Measurements from ENCODE around the gene FHAD1. TPM values are rescaled to one million over a fixed set of nuclear protein-coding genes. Genes with fewer than 3 reads are reported as not detected.

Gene FHAD1
- polyA plus RNA-seq, 12 donors = 0.88 to 2.4 (median 1.6) TPM; not detected in 2

- DNase-seq = no peak
These were observed 79.9 kb downstream of the FHAD1 start for GRCh38 chr1:15326691-15327588.

- DNase-seq = peak; percentile 80
These were observed 81.5 kb downstream of the FHAD1 start for GRCh38 chr1:15328351-15329103.

- DNase-seq = no peak
These were observed 82.2 kb downstream of the FHAD1 start for GRCh38 chr1:15329104-15329820.

GRCh38 chr1:15330028-15330427, 83.0 kb downstream of the FHAD1 start:
- DNase-seq = no peak

GRCh38 chr1:15331180-15331579, 84.2 kb downstream of the FHAD1 start:
- no peak for DNase-seq

GRCh38 chr1:15331734-15332133, 84.7 kb downstream of the FHAD1 start:
- DNase-seq = no peak

GRCh38 chr1:15332525-15332924, 85.5 kb downstream of the FHAD1 start:
- DNase-seq = no peak

GRCh38 chr1:15332952-15333715, 86.1 kb downstream of the FHAD1 start:
- DNase-seq = no peak

GRCh38 chr1:15334995-15335394, 88.0 kb downstream of the FHAD1 start:
- DNase-seq = no peak

- DNase-seq = no peak
These were observed 89.8 kb downstream of the FHAD1 start for GRCh38 chr1:15336866-15337265.

GRCh38 chr1:15337656-15338402, 90.8 kb downstream of the FHAD1 start:
- no peak for DNase-seq

GRCh38 chr1:15339570-15339969, 92.5 kb downstream of the FHAD1 start:
- no peak for DNase-seq

GRCh38 chr1:15341228-15341627, 94.2 kb downstream of the FHAD1 start:
- no peak for DNase-seq

- DNase-seq = no peak
These were observed 94.8 kb downstream of the FHAD1 start for GRCh38 chr1:15341634-15342407.

GRCh38 chr1:15342408-15342967, 95.5 kb downstream of the FHAD1 start:
- DNase-seq = no peak

GRCh38 chr1:15343099-15343498, 96.1 kb downstream of the FHAD1 start:
- DNase-seq = no peak

GRCh38 chr1:15343729-15344128, 96.7 kb downstream of the FHAD1 start:
- peak; percentile 66 for DNase-seq

GRCh38 chr1:15344380-15344779, 97.4 kb downstream of the FHAD1 start:
- no peak for DNase-seq
